Neuronal stem cell (in vitro differentiated cells): ENCODE results near the gene AMN.

Experiments
- DNase-seq: peaks from one replicate; pipeline ENCODE4 v3.0.0-alpha.2; 2013; ENCODE audit warnings: low spot score
- H2AFZ ChIP-seq: one replicate; pipeline ENCODE4 v1.6.1; 2013; ENCODE audit warnings: mild to moderate bottlenecking, low read length, inconsistent platforms
- H2AK5ac ChIP-seq: 2 replicates; pipeline ENCODE4 v1.6.1; 2013; ENCODE audit warnings: low read depth, mild to moderate bottlenecking, inconsistent platforms, low read length, moderate library complexity, mixed read lengths
- H2BK120ac ChIP-seq: 2 replicates; pipeline ENCODE4 v1.6.1; 2013; ENCODE audit warnings: low read depth, mild to moderate bottlenecking, inconsistent platforms, low read length, moderate library complexity, mixed read lengths
- H2BK12ac ChIP-seq: one replicate; pipeline ENCODE4 v1.6.1; 2013; ENCODE audit warnings: low read length, inconsistent platforms
- H2BK15ac ChIP-seq: 2 replicates; pipeline ENCODE4 v1.6.1; 2013; ENCODE audit warnings: mild to moderate bottlenecking, low read length, inconsistent platforms, mixed read lengths
- H2BK5ac ChIP-seq: one replicate; pipeline ENCODE4 v1.6.1; 2013; ENCODE audit warnings: inconsistent platforms, mild to moderate bottlenecking, low read length, moderate library complexity
- H3K14ac ChIP-seq: one replicate; pipeline ENCODE4 v1.6.1; 2013; ENCODE audit warnings: low read length, inconsistent platforms
- H3K18ac ChIP-seq: 2 replicates; pipeline ENCODE4 v1.6.1; 2013; ENCODE audit warnings: low read length, inconsistent platforms
- H3K23ac ChIP-seq: 2 replicates; pipeline ENCODE4 v1.6.1; 2013; ENCODE audit warnings: low read depth, mild to moderate bottlenecking, mixed read lengths, low read length, inconsistent platforms; ENCODE audit not compliant: poor library complexity
- H3K27ac ChIP-seq: replicated peaks from 3 replicates; pipeline ENCODE4 v1.5.1; 2013; ENCODE audit warnings: low read length, inconsistent platforms
- H3K27me3 ChIP-seq, 3 experiments: 2 replicates each; pipeline ENCODE4 v1.6.1; 2013; ENCODE audit warnings: low read length in 3 of 3, mild to moderate bottlenecking in 2 of 3, inconsistent platforms in 1 of 3, low read depth in 1 of 3, mixed read lengths in 1 of 3, moderate library complexity in 1 of 3; ENCODE audit not compliant: control insufficient read depth in 3 of 3, insufficient read depth in 3 of 3
- H3K36me3 ChIP-seq, 2 donors: replicated peaks in 1 of 2; 2 replicates each; pipeline ENCODE4 v1.6.1; 2013; ENCODE audit warnings: low read length in 2 of 2; ENCODE audit not compliant: control insufficient read depth in 2 of 2, insufficient read depth in 2 of 2
- H3K4ac ChIP-seq: 2 replicates; pipeline ENCODE4 v1.6.1; 2013; ENCODE audit warnings: inconsistent platforms, mild to moderate bottlenecking, low read length, moderate library complexity
- H3K4me1 ChIP-seq, 2 donors: 1 replicate in 1 of 2; 2 replicates in 1 of 2; pipeline ENCODE4 v1.6.1; 2013; ENCODE audit warnings: low read length in 2 of 2, low read depth in 1 of 2; ENCODE audit not compliant: control insufficient read depth in 2 of 2, insufficient read depth in 1 of 2
- H3K4me2 ChIP-seq: one replicate; pipeline ENCODE4 v1.6.1; 2013; ENCODE audit warnings: mild to moderate bottlenecking, low read length, inconsistent platforms; ENCODE audit not compliant: insufficient read depth, poor library complexity, severe bottlenecking
- H3K4me3 ChIP-seq, 2 donors: 2 replicates each; pipeline ENCODE4 v1.5.1; 2013; ENCODE audit warnings: low read length in 2 of 2, mild to moderate bottlenecking in 2 of 2, inconsistent platforms in 1 of 2, moderate library complexity in 1 of 2
- H3K79me1 ChIP-seq: one replicate; pipeline ENCODE4 v1.6.1; 2013; ENCODE audit warnings: low read depth, mild to moderate bottlenecking, inconsistent platforms, low read length, moderate library complexity
- H3K9ac ChIP-seq: one replicate; pipeline ENCODE4 v1.6.1; 2013; ENCODE audit warnings: mild to moderate bottlenecking, low read depth, low read length, inconsistent platforms; ENCODE audit not compliant: poor library complexity
- H3K9me3 ChIP-seq, 2 donors: replicated peaks in 1 of 2; 2 replicates each; pipeline versions ENCODE3 to v1.6.1; 2013; ENCODE audit warnings: low read length in 2 of 2, mild to moderate bottlenecking in 2 of 2, inconsistent platforms in 1 of 2, low read depth in 1 of 2, mixed read lengths in 1 of 2, moderate library complexity in 1 of 2; ENCODE audit not compliant: control insufficient read depth in 2 of 2, insufficient read depth in 1 of 2
- H4K8ac ChIP-seq: one replicate; pipeline ENCODE4 v1.6.1; 2013; ENCODE audit warnings: low read depth, mild to moderate bottlenecking, inconsistent platforms, low read length, moderate library complexity
- H4K91ac ChIP-seq: one replicate; pipeline ENCODE4 v1.6.1; 2013; ENCODE audit warnings: low read length, low read depth, mild to moderate bottlenecking, inconsistent platforms; ENCODE audit not compliant: poor library complexity
- WGBS, 2 donors: extraction: QIAGEN DNeasy Blood & Tissue Kit; methylation state at CpG; one replicate each; pipeline ENCODE4 v1.1.7; 2013; ENCODE audit warnings: missing lambda C conversion rate in 2 of 2, mixed read lengths in 1 of 2; ENCODE audit not compliant: insufficient read length in 2 of 2, insufficient replicate concordance in 1 of 2; ENCODE audit errors: extremely low coverage in 2 of 2; 5-methylcytosine and 5-hydroxymethylcytosine counted together

Gene AMN

DNA sequence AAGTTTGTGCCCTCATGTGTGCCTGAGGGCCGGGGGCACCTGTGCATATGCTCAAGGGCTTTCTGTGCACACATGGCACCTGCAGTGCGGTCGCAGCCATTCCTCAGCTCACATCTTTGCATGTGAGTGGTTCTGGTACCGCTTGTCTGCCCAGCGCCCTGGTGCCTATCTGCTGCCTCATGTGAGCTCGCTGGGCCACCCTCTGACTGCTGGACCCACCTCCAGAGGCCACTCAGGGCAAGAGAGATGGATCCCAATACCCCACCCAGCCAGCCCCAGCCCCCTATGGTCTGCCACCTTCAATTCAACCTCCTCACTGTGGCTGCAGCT, 5.4 kb upstream of the AMN start:
- no peaks in the 10 kb centered on the region for H3K36me3 ChIP-seq
- no peak overlapping the region for H3K27ac ChIP-seq
- H3K23ac ChIP-seq = no peak overlapping the region
- no peak overlapping the region for H3K4me2 ChIP-seq
- no peak overlapping the region for H3K18ac ChIP-seq
- H3K9me3 ChIP-seq = peaks cover 5 to 6% of the 10 kb centered on the region in 2 donors
- peak overlapping the region; percentile 29 for H2BK5ac ChIP-seq
- no peak overlapping the region for H3K14ac ChIP-seq
- H3K4me1 ChIP-seq = no peaks in the 10 kb centered on the region
- no CpG with 5 or more reads among the region's 6 CpGs for WGBS, 2 donors
- H3K79me1 ChIP-seq = no peaks in the 10 kb centered on the region
- H3K4me3 ChIP-seq = no peak overlapping the region
- H2BK15ac ChIP-seq = peak overlapping the region; percentile 73
- no peak overlapping the region for H2BK12ac ChIP-seq
- no peak overlapping the region for H2AFZ ChIP-seq
- peak overlapping the region; percentile 39 for H2BK120ac ChIP-seq
- peak overlapping the region; percentile 85 for H3K9ac ChIP-seq
- peak overlapping the region; percentile 83 for H2AK5ac ChIP-seq
- H4K8ac ChIP-seq = no peak overlapping the region
- no peak overlapping the region for H3K4ac ChIP-seq
- peaks cover 0 to under 1% (median 0%) of the 10 kb centered on the region in 3 experiments for H3K27me3 ChIP-seq
- DNase-seq = no peak
- H4K91ac ChIP-seq = no peak overlapping the region

DNA sequence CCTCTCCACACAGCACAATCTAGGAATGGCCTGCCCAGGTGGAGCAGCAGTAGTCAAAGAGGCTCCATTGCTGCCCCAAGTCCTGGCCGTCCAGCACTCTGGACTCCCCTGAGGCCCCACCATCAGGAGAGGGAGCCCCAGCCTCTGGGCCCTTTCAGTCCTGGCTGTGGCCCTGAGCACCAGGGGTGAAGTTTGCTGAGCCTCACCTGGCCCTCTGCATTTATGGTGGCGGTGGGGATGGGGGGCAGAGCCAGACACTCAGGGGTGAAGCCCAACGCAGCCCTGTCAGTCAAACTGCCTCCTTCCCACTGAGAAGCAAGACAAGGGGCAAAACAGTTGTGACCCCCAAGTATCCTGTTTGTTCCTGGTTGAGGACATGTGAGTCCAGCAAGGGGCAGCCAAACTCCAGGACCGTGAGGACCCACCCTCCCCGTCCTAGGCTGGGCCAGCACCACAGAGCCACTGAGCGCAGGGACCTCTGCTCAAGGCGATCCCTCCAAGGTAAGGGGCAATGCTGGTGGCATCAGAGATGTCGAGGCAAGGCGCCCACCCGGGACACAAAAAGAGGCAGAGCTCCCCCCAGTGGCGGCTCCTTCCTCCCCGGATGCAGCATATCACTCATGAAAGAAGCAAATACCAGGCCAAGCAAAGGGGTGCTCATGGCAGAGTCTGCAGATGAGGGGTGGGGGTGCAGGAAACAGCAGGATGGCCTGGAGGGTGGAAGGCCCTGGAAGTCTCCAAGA, 4.8 kb upstream of the AMN start:
- Histone ChIP-seq H2AK5ac (peak overlapping the region; percentile 83), H3K27me3 (peaks cover 0 to 6% (median 0%) of the 10 kb centered on the region in 3 experiments), H2BK12ac (no peak overlapping the region), H4K8ac (no peak overlapping the region), H3K23ac (peak overlapping the region; percentile 47), H3K14ac (peak overlapping the region; percentile 79), H2BK120ac (peak overlapping the region; percentile 39), H4K91ac (no peak overlapping the region), H3K4me2 (no peak overlapping the region), H3K4me1 (no peaks in the 10 kb centered on the region), H3K36me3 (no peaks in the 10 kb centered on the region), H3K18ac (peak overlapping the region; percentile 5), H3K9ac (peak overlapping the region; percentile 2), H3K4me3 (no peak overlapping the region), H2BK5ac (no peak overlapping the region), H3K9me3 (peaks cover 5 to 6% of the 10 kb centered on the region in 2 donors), H3K4ac (no peak overlapping the region), H3K79me1 (no peaks in the 10 kb centered on the region), H3K27ac (no peak overlapping the region), H2BK15ac (peak overlapping the region; percentile 73), H2AFZ (no peak overlapping the region)
- no CpG with 5 or more reads among the region's 12 CpGs for WGBS, 2 donors
- no peak for DNase-seq

DNA sequence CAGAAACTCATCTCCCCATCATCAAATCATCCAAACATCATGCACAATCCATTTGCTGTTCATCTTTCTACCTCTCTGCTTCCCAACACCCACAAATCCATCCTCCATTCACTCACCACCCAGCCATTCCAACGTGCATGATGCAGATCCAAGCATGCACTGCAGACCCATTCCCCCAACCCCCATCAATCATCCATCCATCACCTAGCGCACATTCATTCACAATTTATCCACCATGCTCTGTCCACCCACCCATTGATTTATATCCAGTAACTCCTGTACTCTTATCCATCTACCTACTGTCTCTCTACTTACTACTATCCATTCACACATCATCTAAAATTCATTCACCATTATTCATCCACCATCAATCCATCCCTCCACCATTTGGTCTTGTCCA, 4.0 kb upstream of the AMN start:
- no peak for DNase-seq
- H4K91ac ChIP-seq = no peak overlapping the region
- 100% methylated on average over 1 of the region's 2 CpGs; no CpG with 5 or more reads in 1 of the 2 donors for WGBS, 2 donors

DNA sequence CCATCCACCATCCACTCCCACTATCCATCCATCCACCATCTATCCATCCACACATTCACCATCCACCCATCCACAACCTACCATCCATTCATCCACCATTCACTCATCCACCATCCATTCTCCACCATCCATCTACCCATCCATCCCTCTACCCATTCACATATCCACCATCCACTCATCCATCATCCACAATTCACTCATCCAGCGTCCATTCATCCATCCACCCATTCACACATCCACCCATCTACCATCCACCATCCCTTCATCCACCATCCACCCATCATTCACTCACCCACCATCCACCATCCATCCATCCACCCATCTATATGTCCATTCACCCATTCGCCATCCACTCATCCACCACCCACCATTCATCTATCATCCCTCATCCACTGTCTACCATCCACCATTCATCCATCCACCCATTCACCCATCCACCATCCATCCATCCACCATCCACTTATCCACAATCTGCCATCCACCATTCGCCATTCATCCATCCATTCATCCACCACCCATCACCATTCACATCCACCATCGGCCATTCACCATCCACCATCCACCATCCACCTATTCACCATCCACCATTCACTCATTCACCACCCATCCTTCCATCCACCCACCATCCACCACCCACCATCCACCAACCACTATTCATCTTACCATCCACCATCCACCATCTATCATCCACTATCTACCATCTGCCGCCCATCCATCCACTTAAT, 2.0 kb upstream of the AMN start:
- H3K27me3 ChIP-seq = peaks cover 0 to 21% (median 0%) of the 10 kb centered on the region in 3 experiments
- peaks cover 5 to 6% of the 10 kb centered on the region in 2 donors for H3K9me3 ChIP-seq
- no peak overlapping the region for H3K23ac ChIP-seq
- H3K14ac ChIP-seq = no peak overlapping the region
- H3K4me1 ChIP-seq = no peaks in the 10 kb centered on the region
- no peak overlapping the region for H2BK5ac ChIP-seq
- no peak overlapping the region for H3K27ac ChIP-seq
- H3K18ac ChIP-seq = no peak overlapping the region
- no peak overlapping the region for H4K91ac ChIP-seq
- WGBS, 2 donors = 100% methylated on average over 3 of the region's 5 CpGs; no CpG with 5 or more reads in 1 of the 2 donors
- H3K79me1 ChIP-seq = no peaks in the 10 kb centered on the region
- DNase-seq = no peak
- H3K9ac ChIP-seq = peak overlapping the region; percentile 25
- H3K4ac ChIP-seq = no peak overlapping the region
- H2BK120ac ChIP-seq = no peak overlapping the region
- H3K4me2 ChIP-seq = no peak overlapping the region
- no peak overlapping the region for H2AK5ac ChIP-seq
- peak overlapping the region; percentile 75 for H4K8ac ChIP-seq
- no peak overlapping the region for H2AFZ ChIP-seq
- H2BK12ac ChIP-seq = peak overlapping the region; percentile 5
- peak overlapping the region in 1 of 2 donors; percentile 16 for H3K4me3 ChIP-seq
- H2BK15ac ChIP-seq = no peak overlapping the region
- H3K36me3 ChIP-seq = no peaks in the 10 kb centered on the region

More for the DNA sequence above, 4.0 kb upstream of the AMN start:
- no peak overlapping the region for H3K18ac ChIP-seq
- no peak overlapping the region for H3K4ac ChIP-seq
- no peaks in the 10 kb centered on the region for H3K79me1 ChIP-seq
- H3K27ac ChIP-seq = no peak overlapping the region
- no peak overlapping the region for H2BK12ac ChIP-seq
- H3K4me2 ChIP-seq = no peak overlapping the region
- no peak overlapping the region for H2BK15ac ChIP-seq
- H3K4me1 ChIP-seq = no peaks in the 10 kb centered on the region
- no peak overlapping the region for H2BK120ac ChIP-seq
- H3K9ac ChIP-seq = no peak overlapping the region
- H2BK5ac ChIP-seq = no peak overlapping the region
- H3K23ac ChIP-seq = no peak overlapping the region
- peaks cover 0 to 14% (median 0%) of the 10 kb centered on the region in 3 experiments for H3K27me3 ChIP-seq
- H3K36me3 ChIP-seq = no peaks in the 10 kb centered on the region
- no peak overlapping the region for H3K14ac ChIP-seq
- no peak overlapping the region for H2AK5ac ChIP-seq
- H2AFZ ChIP-seq = no peak overlapping the region
- H4K8ac ChIP-seq = no peak overlapping the region
- H3K4me3 ChIP-seq = no peak overlapping the region
- peaks cover 5 to 6% of the 10 kb centered on the region in 2 donors for H3K9me3 ChIP-seq
